HG03432 (cell line): ENCODE measurements around the gene SRCAP.
"Not testable (repeated sequence)": the region's sequence is repeated elsewhere in the genome, so short reads cannot be mapped to it uniquely, and the experiment has no call there.

ENCODE experiments used
- ATAC-seq: cut with Tn5 transposase; IDR thresholded peaks from one replicate; pipeline ENCODE4 v1.9.1; 2021; ENCODE audit warnings: mild to moderate bottlenecking, moderate library complexity; ENCODE audit not compliant: unreplicated experiment

Gene SRCAP

DNA sequence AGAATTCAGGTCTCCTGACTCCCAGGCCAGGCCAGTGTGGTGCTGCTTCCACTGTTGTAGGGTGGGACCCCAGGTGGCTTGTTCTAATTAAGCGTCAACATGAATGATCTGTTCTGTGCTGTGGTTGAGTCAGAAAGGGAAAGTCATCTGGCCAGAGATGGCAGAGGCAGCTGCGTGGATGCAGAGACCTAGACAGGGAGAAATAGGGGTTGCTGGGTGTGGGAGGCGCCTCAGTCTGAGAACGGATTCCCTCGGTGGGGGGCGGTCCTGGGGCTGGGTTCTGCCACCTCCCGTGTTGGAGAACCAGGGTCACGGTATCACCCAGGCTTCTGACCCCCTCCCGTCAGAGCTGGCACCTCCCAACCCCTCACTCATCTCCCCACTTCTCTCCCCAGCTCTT, 35.2 kb upstream of the SRCAP start:
- no peak for ATAC-seq

DNA sequence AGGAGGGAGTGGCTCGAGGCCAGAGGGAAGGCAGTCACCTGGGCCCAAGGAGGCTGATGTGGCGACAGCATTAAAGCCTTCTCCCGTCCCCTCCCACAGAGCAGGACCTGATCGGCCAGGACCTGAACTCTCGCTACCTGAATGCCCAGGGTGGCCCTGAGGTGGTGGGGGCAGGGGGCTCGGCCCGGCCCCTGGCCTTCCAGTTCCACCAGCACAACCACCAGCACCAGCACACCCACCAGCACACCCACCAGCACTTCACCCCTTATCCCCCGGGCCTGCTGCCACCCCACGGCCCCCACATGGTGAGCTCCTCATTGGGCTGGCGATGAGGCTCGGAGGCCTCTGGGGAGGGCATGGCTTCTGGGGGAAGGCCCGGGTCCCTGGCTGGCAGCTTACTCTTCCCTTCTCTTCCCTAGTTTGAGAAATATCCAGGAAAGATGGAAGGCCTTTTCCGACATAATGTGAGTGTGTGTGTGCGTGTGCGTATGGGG, 34.3 kb upstream of the SRCAP start:
- no peak for ATAC-seq

DNA sequence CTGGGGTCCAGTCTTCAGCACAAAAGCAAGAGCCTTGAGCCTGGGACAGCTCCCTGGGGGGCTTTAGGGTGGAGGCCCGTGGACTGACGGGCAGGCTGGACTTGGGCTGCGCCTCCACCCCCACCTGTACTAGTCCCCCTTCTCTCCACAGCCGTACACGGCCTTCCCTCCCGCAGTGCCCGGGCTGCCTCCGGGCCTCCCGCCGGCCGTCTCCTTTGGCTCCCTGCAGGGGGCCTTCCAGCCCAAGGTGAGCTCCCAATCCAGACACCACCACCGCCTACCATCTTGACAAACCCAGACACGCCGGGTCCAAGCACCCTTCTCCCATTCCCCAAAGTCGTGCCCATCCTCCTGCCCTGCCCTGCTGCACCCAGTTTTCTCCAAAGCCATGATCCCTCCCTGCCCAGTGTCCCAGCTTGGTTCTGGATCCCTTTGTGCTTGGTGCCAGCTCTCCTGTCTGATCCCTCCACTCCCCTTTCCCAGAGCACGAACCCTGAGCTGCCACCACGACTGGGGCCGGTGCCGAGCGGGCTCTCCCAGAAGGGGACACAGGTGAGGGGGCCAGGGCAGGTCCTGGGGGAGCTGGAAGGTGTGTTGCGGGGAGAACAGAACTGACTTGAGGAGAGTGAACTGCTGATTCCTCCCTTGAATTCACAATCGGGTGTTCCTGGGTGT, 33.7 kb upstream of the SRCAP start:
- ATAC-seq: no peak

DNA sequence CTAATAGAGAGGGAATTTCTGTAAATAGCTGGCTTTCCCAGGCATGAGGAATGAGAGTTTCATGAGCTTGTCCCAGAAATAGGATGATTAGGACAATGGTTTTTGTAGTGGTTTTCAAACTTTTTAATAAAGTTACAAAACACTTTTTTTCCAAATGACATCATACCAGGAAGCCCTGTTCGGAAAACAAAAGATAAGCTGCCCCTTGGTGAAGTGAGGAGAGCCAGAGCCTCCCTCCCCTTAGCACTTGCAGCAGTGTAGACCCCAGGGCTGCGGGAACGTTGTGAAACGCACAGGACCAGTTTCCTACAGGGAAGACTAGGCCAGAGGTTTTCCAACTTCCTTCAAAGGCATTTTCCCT, 33.2 kb upstream of the SRCAP start:
- ATAC-seq: no peak

DNA sequence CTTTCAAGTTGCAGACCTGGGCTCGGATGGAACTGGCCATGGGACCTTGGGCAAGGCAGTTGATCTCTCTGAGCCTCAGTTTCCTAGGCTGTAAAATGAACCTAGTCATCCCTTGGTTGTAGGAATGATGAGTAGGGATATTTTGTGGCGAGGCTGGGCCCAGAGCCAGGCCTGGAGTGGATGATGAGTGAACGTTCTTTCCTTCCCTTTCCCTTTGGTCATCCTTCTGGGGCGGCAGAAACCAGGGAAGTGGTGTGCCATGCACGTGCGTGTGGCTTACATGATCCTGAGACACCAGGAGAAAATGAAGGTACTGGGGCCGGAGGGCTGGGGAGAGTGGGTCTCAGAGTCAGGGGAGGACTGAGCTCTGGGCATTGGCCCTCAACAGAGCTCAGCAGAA, 32.3 kb upstream of the SRCAP start:
- no peak for ATAC-seq

DNA sequence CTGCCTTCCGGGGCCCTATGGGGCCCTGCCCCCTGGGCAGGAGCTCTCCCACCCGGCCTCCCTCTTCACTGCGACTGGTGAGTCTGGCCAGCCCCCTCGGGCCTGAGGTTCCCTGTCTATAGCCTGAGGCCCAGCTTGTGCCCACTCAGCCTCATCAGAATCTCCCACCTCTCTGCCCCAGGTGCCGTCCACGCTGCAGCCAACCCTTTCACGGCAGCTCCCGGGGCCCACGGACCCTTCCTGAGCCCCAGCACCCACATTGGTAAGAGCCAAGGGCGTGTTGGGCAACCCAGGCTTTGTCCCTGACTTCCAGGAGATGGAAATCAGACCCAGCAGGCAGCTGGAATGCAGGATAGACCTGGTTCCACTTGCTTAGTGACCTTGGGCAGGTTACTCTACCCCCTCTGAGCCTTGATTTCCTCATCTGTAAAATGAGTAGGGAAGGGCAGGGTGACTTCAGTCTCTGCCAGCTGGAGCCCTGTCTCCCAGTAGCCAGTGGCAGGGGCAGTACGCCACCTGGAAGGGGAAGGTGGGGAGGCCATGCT, 31.5 kb upstream of the SRCAP start:
- ATAC-seq: no peak

DNA sequence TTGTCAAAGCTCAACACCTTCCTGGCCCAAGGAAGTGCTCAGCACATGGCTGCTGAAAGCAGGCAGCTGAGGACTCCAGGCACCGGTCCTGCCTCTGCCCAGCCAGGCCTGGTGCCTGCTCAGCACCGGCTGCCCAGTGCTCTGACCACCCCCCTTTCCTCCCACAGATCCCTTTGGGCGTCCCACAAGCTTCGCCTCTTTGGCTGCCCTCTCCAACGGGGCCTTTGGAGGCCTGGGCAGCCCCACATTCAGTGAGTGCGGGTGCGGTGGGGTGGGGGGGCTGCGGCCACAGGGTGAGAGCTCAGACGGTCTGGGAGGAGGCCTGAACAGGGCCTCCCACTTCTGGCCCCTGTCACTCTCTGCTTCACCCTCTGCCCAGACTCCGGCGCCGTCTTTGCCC, 30.6 kb upstream of the SRCAP start:
- ATAC-seq: no peak

DNA sequence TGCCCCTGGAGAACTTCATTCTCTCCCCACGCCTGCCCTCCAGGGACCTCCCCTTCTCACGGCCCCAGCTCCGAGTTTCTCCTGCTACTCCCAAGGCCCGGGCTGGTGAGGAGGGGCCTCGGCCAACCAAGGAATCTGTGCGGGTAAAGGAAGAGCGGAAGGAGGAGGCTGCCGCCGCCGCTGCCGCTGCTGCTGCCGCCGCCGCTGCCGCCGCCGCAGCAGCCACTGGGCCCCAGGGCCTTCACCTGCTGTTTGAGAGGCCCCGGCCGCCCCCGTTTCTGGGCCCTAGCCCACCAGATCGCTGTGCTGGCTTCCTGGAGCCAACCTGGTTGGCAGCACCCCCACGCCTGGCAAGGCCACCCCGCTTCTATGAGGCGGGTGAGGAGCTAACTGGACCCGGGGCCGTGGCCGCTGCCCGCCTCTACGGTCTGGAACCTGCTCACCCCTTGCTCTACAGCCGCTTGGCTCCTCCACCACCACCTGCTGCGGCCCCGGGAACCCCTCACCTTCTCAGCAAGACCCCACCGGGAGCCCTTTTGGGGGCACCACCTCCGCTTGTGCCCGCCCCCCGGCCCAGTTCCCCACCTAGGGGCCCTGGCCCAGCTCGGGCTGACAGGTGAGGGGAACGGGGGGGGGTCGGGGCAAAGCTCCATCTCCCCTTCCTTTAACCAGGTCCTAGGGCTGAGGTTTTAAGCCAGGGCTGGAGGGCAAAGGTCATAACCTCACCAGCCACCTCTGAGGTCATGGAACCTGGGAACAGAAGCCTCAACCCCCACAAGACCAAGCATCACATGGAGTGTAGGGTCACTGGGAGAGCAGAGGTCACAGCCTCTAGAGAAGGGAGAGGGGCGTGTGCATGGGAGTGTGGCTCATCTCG, 29.7 kb upstream of the SRCAP start:
- no peak for ATAC-seq

DNA sequence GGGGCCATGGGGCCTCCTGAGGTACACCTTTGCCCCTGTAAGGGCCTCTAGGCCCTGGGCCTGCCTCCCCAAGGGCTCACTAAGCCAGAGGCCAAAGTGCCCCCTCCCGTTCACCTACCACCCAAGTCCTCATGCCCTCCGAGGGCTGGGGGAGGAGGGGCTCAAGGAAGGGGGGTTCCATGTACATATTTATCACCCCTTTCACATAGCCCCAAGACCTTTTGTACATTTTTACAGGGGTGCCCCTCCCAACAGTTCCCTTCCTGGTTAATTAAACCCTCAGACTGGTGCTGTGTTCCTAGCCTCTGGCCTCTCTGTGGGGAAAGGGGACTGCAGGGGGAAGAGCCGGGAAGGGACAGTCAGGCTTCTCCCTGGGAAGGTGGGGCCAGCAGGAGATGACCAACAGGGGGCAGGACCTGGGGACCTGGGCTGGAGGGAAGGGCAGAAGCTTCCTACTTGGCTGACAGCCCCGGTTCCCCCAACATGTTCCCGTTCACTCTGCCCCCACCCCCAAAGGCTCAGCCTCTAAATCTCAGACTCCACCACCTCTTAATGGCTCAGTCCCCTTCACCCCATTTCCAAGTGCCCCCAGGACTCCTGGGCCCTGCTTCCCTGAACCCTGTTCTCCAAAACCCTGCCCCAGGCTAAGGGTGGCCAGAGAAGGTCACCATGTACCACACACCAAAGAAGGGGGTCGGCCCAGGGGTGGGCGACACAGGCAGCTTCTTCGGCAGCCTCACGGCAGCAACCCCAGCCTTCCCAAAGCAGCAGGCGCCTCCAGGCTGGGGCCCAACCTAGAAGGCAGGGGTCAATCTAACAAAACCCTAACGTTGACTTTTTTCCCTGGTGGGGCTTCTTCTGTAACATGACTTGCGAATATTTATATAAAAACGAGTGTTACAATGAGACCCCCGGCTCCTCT, 28.8 kb upstream of the SRCAP start:
- ATAC-seq: no peak

DNA sequence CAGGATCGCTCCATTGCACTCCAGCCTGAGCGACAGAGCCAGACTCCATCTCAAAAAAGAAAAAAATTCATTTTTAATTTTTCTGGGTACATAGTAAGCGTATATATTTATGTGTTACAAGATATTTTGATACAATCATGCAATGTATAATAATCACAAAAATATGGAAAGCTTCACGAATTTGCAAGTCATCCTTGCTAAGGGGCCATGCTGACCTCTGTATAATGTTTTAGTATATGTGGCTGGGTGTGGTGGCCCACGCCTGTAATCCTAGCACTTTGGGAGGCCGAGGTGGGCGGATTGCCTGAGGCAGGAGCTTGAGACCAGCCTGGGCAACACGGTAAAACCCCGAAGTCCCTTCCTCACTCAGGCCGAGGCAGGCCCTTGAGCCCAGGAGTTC, 23.8 kb upstream of the SRCAP start:
- ATAC-seq: no peak

DNA sequence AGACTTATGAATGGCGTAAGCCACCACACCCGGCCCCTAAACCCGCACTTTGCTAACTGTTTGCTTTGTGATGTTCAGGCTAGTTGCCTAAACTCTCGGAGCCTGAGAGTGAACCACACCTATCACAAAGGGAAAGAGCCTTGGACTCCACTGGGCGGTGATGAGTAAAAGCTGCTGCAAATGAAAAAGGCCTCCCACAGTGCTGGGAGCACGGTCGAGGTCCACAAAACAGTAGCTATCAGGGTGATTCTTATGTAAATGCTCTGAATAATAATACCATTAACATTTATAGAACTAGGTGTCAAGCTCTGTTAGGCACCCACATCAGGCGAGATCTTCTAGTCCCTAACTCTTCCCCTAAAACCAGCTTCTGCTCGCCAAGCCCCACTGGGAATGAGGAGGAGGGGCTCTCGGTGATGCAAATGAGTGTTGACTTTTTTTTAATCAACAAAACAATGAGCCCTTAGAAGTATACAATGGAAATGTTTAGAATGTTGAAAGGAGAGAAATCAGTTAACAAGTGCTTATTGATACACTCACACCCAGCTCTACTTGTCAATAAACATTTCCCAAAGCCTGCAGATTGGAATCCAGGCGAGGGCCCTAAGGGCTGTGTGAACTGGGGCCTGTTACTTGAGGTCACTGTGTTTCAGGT, 20.9 kb upstream of the SRCAP start:
- no peak for ATAC-seq

DNA sequence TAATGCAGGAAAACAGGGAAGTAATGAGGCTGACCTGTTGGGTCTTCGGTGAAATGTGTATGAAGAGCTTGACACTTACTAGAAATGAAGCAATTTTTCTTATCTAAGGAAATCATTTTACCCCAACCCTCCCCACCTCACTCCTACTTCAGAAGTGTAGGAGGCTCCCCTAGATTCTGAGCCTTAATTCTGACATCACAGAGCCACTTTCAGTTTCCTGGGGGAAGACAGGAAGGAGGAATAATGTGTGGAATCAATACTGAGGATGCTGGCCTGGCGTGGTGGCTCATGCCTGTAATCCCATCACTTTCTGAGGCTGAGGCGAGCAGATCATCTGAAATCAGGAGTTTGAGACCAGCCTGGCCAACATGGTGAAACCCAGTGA, 20.4 kb upstream of the SRCAP start:
- no peak for ATAC-seq

DNA sequence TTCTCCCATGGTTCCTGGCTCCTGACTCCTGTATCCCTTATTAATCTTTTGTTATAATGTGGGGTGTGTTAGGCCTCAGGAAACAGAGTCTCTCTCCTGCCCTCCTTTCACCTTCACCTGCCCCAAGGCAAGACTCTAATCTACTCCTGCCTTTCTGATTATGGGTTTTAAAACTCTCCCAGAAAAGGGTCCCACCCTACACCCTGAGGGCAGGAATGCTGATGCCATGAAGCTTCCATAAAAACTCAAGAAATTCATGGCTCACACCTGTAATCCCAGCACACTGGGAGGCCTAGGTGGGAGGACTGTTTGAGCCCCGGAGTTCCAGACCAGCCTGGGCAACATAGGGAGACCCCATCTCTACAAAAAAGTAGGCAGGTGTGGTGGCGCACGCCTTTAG, 18.6 kb upstream of the SRCAP start:
- no peak for ATAC-seq

DNA sequence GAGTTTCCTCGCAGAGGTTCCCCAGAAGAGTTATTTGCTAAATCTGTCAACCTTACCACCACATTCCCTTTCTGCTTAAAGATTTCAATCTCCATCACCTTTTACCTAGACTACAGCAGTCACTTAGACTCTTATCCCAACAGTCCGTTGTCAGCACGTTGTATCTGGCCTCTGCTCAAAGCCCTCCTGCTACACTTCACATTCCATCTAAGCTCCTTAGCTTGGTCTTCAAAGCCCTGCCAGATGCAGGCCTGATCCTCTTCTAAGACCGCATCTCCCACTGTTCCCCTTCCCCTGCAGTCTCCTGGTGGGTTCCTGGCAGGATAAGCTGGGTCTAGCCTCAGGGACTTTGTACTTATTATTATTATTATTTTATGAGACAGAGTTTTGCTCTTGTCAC, 10.3 kb upstream of the SRCAP start:
- no peak for ATAC-seq

DNA sequence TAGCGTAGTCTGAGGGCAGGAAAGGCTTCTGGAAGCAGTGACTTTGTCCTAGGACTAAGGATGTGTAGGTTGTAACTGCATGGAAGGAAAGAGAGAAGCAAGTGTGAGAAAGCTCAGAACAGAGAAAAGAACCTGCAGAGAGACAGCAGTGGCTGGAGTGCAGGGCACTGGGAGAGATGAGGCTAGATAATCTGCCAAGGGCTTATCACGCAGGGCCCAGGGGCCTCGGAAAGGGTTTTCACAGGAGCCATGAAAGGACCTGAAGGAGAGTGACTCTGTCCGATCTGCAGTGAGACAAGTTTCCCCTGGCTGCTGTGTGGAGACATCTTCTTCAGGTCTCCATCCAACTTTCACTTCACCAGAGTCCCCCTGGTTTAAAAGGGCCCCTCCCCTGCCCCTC, 7.1 kb upstream of the SRCAP start:
- ATAC-seq: no peak

DNA sequence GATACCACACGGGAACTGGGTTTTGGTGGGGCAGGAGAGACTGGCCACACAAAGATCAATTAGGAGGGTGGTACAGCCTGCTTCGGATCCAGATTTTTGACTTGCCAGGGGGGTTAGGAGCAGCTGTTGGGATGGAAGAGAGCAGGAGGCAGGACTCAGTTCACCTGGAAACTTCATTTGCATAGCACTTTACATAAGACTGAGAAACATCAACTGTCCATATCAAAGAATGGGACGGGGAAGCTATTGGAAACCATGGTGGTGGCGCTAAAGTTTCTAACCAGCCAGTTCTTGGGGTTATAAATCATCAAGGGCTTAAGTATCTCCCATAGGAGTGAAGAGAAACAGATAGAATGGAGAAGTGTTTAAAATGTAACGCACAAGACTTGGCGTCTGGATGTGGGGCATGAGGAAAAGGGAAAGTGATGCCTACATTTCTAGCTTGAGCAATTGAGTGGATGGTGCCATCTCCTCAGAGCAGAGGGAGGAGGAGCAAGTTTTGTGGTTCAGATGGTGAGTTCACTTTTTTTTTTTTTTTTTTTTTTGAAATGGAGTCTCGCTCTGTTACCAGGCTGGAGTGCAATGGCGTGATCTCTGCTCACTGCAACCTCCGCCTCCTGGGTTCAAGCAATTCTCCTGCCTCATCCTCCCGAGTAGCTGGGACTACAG, 6.4 kb upstream of the SRCAP start:
- ATAC-seq: no peak

DNA sequence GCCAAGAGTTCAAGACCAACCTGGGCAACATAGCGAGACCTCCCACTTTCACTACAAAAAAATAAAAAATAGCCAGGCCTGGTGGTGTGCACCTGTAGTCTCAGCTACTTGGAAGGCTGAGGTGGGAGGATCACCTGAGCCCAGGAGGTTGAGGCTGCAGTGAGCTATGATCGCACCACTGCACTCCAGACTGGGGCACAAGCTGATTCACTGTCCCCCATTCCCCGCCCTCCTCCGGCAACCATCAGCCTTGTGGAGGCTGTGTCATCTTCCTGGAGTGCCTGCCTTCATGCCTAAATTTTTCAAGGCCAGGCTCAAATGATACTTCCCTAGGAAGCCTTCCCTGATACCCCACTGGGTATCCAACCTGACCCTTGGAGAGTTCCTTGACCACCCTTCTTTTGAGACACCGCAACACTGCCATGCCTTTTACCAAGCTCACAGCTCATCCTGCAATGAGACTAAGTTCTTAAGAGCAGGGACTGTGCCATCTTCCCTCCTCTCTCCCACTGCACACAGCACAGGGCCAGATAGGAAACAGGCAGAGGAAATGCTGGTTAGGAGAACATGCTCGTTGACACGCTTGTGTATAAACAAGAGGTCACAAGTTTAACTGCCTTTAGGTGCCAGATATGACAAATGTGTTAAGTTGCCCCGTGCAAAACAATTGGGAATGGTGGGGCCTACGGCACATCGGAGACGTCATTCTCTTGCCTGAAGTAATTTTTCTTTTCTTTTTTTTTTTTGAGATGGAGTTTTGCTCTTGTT, 3.9 kb upstream of the SRCAP start:
- no peak for ATAC-seq

DNA sequence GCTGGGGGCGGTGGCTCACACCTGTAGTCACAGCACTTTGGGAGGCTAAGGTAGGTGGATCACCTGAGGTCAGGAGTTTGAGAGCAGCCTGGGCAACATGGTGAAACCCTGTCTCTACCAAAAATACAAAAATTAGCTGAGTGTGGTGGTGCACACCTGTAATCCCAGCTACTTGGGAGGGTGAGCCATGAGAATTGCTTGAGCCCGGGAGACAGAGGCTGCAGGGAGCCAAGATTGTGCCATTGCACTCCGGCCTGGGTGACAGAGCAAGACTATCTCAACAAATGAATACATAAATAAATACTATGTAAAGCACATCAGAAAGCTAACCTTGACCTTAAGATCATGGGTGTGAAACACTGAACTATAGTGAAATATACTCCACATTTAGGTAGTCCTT, 2.3 kb upstream of the SRCAP start:
- not testable (repeated sequence) for ATAC-seq
